COLO668 (cell line): ENCODE measurements around the gene KIF15.
"Not testable (repeated sequence)": the region's sequence is repeated elsewhere in the genome, so short reads cannot be mapped to it uniquely, and the experiment has no call there.

ENCODE experiments used
- DNase-seq: peaks from one replicate; lab custom pipeline; 2025; ENCODE audit not compliant: unreplicated experiment; lab: John Stamatoyannopoulos, UW

Gene KIF15

GRCh38 chr3:44816334-44816733 lies 54.7 kb downstream of the KIF15 start:
- not testable (repeated sequence) for DNase-seq

- not testable (repeated sequence) for DNase-seq
These were observed 59.6 kb downstream of the KIF15 start for GRCh38 chr3:44821206-44821605.

- DNase-seq: no peak
These were observed 63.8 kb downstream of the KIF15 start for GRCh38 chr3:44825264-44825925.

GRCh38 chr3:44827196-44827595 lies 65.6 kb downstream of the KIF15 start:
- no peak for DNase-seq

- DNase-seq: no peak
These were observed 69.6 kb downstream of the KIF15 start for GRCh38 chr3:44831232-44831631.

GRCh38 chr3:44832032-44832431 lies 70.4 kb downstream of the KIF15 start:
- DNase-seq: no peak

GRCh38 chr3:44832965-44833364 lies 71.4 kb downstream of the KIF15 start:
- DNase-seq: no peak

GRCh38 chr3:44833394-44833793 lies 71.8 kb downstream of the KIF15 start:
- DNase-seq: no peak

- DNase-seq: no peak
These were observed 74.1 kb downstream of the KIF15 start for GRCh38 chr3:44835684-44836083.

GRCh38 chr3:44842376-44842775 lies 80.8 kb downstream of the KIF15 start:
- no peak for DNase-seq

- no peak for DNase-seq
These were observed 84.2 kb downstream of the KIF15 start for GRCh38 chr3:44845528-44846520.

GRCh38 chr3:44848634-44849033 lies 87.0 kb downstream of the KIF15 start:
- no peak for DNase-seq

- not testable (repeated sequence) for DNase-seq
These were observed 95.1 kb downstream of the KIF15 start for GRCh38 chr3:44856663-44857062.

- DNase-seq: no peak
These were observed 98.5 kb downstream of the KIF15 start for GRCh38 chr3:44860117-44860516.

- peak; percentile 88 for DNase-seq
These were observed 100.0 kb downstream of the KIF15 start, which contains the start of gene TMEM42 for GRCh38 chr3:44861412-44862225. TSS of gene TMEM42 (plus strand) at chr3:44861912. CDS start at chr3:44861925, 13 bp downstream.

- DNase-seq: no peak
These were observed 100.6 kb downstream of the KIF15 start for GRCh38 chr3:44862226-44862637.

GRCh38 chr3:44865272-44866035 lies 103.9 kb downstream of the KIF15 start:
- DNase-seq: peak; percentile 60

GRCh38 chr3:44867421-44868111 lies 106.0 kb downstream of the KIF15 start:
- DNase-seq: no peak

GRCh38 chr3:44870375-44871061 lies 108.9 kb downstream of the KIF15 start:
- peak; percentile 45 for DNase-seq
